GM18526 (cell line): Measurements from ENCODE around the gene MACROD2.

ENCODE experiments used
- POLR2A ChIP-seq: IDR thresholded peaks from 3 replicates; pipeline ENCODE4 v1.6.1; 2011; ENCODE audit not compliant: insufficient read length; ENCODE audit errors: extremely low read depth

Gene MACROD2

DNA sequence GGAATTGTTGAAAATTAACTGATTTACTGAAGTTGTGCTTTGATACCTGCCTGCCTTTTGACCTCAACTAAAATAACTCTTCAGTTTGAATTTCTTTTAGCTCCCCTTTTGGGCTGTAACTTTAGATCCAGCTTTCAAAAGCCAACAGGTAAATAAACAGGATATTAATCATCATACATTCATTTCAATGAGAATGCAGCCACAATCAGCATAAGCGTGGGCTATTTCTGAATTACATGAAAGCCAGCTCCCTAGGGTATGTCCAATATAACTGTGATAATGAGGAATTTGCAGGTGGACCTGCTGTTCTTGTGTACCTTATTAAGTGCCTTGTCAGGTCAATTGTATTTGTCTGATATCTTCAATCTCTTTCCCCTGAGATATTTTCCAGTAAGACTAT lies 1747.3 kb downstream of the MACROD2 start:
- TF ChIP-seq POLR2A, result no peak

DNA sequence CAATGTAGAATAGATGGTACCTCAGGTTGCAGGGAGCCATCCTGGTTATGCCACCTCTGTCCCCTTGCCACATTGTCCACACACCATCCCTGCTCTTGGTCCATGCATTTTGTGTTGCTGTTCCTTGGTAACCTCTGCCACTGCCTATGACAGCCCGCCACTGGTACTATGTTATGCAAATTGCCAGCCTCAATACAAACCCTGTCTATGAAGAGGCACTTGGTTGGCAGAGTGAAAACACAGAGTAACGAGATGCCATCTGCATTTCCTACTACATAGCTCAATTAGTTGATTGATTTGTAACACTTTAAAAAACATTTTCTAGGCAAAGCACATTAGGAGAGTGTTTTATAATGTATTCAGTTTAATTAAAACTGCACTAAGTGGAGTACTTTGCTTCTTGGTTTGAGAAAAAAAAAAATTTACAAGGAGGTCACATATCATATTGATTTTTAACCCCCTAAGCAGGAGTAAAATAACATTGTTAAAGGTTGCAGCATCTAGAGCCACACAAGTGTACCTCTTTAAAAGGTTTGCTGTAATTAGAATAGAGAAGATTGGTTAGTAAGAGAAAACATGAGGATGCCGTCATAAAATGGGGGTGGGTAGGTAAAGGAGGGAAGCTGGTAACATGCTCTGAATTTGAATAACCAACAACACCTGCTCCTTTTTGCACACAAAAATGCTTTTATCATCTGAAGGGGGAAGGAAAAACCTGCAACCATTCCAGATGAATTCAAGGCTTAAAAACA lies 1760.9 kb downstream of the MACROD2 start:
- no peak for TF ChIP-seq POLR2A

DNA sequence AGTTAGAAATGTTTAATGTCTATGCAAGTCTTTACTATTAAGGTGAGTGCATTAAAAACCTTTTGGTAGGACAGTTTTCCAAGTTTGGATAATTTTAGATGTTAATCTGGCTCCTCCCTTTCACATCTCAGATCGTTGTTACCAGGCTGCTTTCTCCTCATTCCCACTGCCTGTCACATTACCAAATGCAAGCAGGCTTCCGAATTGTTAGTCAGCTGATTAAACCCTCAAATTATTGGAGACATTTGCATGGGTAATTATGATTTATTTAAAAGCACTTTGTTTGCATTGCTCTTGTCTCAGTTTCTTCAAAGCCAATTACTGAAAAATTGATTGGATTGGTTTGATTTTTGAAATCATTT lies 1761.4 kb downstream of the MACROD2 start:
- no peak for TF ChIP-seq POLR2A

DNA sequence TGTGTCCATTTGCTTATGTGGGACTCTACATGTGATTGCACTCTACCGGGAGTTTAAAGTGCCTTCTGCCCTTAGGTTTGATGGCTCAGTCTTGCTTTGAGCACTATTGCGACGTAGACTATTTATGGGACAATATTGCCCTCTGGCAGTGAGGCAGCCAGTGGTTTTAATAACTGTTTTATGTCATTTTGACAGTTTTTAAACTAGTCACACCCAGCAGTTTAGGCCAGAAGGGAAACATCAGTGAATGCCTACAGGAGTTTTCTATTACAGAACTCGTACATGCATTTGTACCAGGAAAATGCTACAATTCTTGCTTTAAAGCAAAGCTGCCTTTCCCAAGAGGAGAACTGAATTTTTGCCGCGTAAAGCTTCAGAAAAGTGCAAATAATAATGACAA lies 1764.3 kb downstream of the MACROD2 start:
- no peak for TF ChIP-seq POLR2A

DNA sequence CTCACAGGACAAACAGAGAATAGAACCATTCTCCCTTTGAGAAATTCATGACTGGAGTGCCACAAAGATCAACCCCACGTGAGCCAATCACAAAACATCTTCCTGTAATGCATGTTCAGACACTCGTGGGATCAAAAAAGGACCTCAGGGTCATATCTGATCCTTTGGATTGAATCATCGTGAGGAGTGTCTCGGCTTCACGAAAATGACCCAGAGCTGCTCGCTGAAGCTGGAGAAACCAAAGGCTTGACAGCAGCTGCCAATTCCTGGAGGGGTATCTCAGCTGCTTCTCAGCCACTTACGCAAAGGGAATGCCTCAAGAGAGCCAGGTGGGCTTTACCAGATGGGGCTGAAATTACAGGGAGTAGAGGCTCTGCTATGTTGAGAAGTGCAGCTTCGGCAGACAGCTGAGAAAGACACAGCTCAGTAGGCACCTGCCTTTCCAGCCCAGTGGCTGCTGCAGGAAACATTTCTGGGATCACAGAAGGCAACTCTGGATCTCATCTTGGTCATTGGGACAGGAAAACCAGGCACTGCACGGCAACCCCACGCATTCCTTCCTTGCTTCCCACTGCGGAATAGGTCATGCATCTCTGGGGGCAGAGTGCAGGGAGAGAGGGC lies 1764.8 kb downstream of the MACROD2 start:
- TF ChIP-seq POLR2A, result no peak

DNA sequence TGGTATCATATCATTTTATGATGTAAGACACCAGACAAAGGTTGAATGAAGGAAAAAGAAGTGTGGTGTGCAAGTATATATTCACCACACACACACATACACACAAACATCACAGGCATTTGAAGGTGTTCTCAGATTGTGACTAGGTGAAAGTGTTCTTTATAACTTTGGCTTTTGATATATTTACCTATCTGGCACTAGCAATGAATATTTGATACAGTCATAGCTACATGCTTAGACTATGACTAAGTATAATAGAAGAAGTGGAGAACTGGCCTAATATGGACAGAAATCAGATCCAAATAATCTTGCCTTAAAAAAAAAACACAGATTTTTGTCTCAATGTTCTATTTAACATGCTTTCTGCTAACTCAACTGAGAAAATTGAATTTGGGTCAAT lies 1768.0 kb downstream of the MACROD2 start:
- TF ChIP-seq POLR2A, result no peak

DNA sequence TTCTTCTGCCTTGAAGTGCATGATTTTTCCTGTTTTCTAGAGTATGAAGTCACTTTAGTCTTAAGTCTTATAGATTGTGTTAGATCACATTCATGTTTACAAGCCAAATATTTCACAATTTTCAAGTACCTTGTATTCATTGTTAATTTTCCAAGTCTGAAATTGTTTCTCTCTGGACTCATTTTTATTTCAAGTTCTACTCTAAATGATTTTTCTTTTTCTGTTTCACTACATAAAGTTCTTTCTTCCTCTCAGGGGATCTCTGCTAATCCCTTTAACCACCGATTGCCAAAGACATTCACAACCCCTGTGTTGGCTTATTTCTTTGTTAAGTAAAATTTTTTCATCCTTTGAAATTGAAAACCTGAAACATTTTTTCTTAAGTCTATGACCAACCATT lies 1772.3 kb downstream of the MACROD2 start:
- no peak for TF ChIP-seq POLR2A

DNA sequence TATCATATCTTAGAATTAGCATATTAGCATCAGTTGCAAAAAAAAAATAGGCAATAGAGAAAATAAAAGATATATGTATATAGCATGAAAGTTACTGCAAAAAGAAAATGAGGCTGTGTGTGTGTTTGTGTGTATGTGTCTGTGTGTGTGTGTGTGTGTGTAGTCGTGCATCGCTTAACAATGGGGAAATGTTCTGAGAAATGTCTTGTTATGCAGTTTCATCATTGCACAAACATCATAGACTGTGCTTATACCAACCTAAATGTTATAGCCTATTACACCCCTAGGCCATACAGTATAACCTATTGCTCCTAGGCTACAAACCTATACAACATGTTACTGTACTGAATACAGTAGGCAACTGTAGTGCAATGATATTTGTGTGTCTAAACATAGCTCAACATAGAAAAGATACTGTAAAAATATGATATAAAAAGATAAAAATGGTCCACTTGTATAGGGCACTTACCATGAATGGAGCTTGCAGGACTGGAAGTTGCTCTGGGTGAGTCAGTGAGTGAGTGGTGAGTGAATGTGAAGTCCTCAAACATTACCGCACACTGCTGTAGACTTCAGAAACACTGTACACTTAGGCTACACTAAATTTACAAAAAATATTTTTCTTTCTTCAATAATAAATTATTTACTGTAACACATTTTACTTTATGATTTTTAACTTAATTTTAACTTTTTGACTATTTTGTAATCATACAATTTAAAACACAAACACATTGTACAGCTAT lies 1772.9 kb downstream of the MACROD2 start:
- TF ChIP-seq POLR2A, result no peak

DNA sequence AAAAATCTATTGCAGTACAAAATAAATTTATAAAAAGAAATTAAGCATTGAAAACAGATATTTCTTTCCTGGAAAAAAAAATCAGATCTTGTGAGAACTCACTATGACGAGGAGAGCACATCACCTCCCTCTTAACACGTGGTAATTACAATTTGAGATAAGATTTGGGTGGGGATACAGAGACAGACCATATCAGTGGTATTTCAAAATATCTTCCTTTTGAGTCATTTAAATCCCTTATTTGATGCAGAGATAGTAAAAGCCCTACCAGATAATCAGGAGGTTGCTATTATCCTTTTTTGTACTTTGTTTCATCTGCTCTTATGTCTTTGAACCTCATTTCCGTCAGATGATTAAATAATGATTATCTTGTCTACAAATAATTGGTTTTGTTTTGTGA lies 1777.5 kb downstream of the MACROD2 start:
- TF ChIP-seq POLR2A, result no peak

DNA sequence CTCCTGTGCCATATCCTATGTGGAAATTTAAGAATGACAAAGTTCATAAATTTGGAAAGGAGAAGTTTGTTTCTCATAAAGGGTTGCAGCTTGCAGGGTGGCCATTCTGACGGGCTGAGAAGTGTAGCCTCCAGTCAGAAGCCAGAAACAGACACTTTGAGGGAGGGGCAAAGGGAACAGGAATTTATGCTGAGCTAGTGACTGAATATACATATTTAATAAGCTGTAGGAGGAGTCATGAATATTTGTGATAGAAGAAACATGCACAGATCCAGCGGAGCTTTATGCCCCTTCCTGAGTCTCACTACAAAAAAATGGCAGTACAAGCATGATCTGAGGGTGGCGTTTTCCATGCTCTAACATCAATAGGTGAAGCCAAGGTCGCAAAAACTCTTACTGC lies 1779.6 kb downstream of the MACROD2 start:
- TF ChIP-seq POLR2A, result no peak

DNA sequence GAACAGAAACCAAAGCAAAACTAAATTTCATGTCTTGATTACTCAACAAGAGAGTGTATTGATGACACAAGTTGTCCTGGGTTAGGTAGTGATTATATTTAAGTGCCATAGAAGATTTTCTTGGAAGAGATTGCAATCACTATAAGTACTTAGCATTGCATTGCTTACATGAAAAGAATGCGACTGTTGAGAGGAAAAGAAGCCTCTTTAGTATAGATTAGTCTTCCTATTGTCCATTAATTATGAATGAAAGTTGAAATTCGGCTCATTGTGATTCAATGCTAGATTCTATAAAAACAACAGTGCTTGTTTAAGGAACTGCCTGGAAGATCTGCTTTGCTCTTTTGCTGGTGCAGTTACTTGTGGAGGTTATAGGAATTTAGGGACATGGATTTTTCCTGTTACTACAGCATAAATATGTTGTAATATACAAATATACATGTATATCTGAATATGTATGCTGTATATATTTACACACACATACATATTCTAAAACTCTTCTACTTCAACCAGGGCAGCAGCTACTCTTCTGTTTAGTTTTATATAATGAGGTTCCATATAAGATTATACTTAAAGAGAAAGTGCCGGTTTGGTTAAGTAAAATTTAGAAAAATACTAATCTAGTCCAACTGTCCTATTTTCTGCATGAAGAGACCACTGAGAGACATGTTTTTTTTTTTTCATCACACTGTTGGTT lies 1781.6 kb downstream of the MACROD2 start:
- no peak for TF ChIP-seq POLR2A

DNA sequence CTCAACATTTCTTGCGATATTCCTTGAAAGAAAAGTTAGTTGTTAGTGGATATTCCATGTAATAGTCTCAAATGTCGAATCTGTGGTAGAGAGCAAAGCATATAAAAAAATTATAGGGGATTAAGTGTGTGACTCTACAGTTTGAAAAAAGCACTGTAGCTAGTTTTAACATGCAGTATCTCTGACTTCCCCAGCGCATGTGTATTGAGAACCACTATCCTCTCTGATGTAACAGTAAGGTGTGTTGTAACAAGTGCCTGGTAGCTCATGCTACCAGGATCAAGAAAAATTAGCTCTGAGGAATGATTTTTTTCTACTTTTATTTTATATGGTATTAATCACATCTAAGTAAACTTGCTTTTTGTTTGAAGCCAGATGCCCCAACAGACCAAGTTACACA lies 1788.7 kb downstream of the MACROD2 start:
- TF ChIP-seq POLR2A, result no peak

DNA sequence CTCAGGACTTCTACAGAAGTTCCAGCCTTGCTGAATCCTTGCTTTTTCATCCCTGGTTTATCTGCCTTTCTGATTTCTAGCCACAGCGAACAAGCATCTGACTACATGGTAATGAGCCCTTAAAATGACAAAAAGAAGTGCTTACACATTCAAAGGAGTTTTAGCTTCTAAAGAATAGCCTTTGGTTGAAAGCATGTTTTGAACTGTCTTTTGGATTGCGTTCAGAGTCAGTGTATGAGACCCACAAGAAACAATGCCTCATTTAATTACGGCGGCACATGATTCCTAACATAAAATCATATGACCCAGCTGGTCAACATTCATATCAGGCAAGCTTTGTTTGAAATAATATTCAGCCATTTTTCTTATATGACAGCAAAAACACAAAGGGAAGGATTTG lies 1793.8 kb downstream of the MACROD2 start:
- TF ChIP-seq POLR2A, result no peak

DNA sequence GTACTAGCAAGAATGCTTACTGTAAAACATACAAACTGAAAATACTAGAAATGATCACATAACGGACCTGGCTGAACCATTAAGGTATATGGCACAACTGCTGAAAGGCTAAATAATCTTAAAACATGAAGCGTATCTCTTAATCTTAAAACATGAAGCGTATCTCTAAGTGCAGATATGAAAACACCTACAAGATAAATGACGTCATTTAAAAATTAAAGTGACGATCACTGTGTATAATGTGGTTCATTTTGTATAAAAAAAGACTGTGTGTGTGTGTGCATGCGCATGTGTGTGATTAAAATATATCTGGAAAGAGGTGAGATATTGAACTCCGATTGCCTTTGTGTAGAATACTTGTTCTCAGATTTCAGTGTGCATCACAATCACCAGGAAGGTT lies 1797.5 kb downstream of the MACROD2 start:
- no peak for TF ChIP-seq POLR2A

DNA sequence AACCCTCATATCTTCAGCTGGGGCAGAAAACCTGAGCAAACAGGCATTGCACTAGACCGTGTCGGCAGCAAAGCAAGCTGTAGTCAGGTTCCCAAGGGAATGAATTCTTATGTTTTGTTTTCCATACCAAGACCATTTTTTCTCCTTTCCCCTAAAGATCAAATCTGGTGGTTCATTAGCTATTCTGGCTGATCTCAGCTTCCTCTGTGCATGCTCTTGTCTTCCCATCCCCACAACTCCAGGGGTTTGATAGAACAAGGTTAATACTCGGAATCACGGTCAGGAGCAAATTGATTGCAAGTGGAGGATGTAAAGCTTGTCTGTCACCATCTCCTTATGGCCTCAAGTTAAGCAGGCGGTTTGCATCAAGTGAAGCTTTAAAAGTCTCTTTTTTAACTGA lies 1799.1 kb downstream of the MACROD2 start:
- no peak for TF ChIP-seq POLR2A
